Measurements from ENCODE around the gene IL10RA. TPM values are rescaled to one million over a fixed set of nuclear protein-coding genes. Genes with fewer than 3 reads are reported as not detected.
A peak's percentile ranks its signal among the peaks of the same experiment; 100 is the strongest.

IL10RA gene
- total and polyA plus RNA-seq, 9 of the 15 experiments (the other 6 are each of a cell fraction or from before 2014, with no cell fraction given): 0.17 to 17.3 (median 2.9) TPM

GRCh38 chr11:117953024-117953671 lies 33.0 kb upstream of the IL10RA start:
- 36% methylated on average over 3 of the region's 3 CpGs for WGBS (ENCODE audit: insufficient coverage, low coverage, missing lambda C conversion rate)
- CTCF ChIA-PET (ENCODE audit: low intra/inter-chr PET ratio): interaction anchor here (3.5 kb wide), 1 partner anchor 100 kb away, joined by 16 read pairs; no protein-coding TSS in a partner anchor
- no peaks in the 10 kb centered on the region for H4K20me1 ChIP-seq (replicated peaks; ENCODE audit: control insufficient read depth, insufficient read depth, low read length)
- H3K4me1 ChIP-seq (replicated peaks in 1 of 2; ENCODE audit: control insufficient read depth in 2 of 2, insufficient read depth in 2 of 2, low read length in 2 of 2): peaks cover 29 to 43% of the 10 kb centered on the region in 2 experiments
- no peak for FAIRE-seq
- peak overlapping the region; percentile 74 for H2AFZ ChIP-seq (ENCODE audit: low read depth, low read length)
- POLR2A ChIA-PET: interaction anchor here (1.0 to 1.1 kb wide), 2 partner anchors 19 to 45 kb away, joined by 4 read pairs; no protein-coding TSS in a partner anchor
- peak overlapping the region in 1 of 2 experiments; percentile 16; a peak in 1 of 4 replicates for H3K9ac ChIP-seq (ENCODE audit: insufficient read depth in 1 of 2, low read depth in 2 of 2, low read length in 2 of 2)
- peak; percentile 79 for ATAC-seq
- peaks cover 3% of the 10 kb centered on the region for H3K9me1 ChIP-seq (ENCODE audit: control insufficient read depth, insufficient read depth, low read length)
- no peaks in the 10 kb centered on the region for H3K36me3 ChIP-seq (ENCODE audit: control insufficient read depth, insufficient read depth, low read length)
- no peaks in the 10 kb centered on the region for H3K79me2 ChIP-seq (ENCODE audit: control insufficient read depth, insufficient read depth, low read length)
- H3K4me3 ChIP-seq: no peak overlapping the region
- in situ Hi-C loops (cut with MboI) (no loop called here), intact Hi-C loops (cut with micrococcal nuclease) (loop anchor here (5.0 kb wide), 1 partner anchor 34 kb away; the partner anchor contains the start of gene IL10RA)
- no peaks in the 10 kb centered on the region for H3K9me3 ChIP-seq (replicated peaks; ENCODE audit: control insufficient read depth, insufficient read depth, low read depth, low read length)
- H3K27me3 ChIP-seq (ENCODE audit: control insufficient read depth in 2 of 2, insufficient read depth in 2 of 2, low read length in 2 of 2): no peaks in the 10 kb centered on the region
- H3K4me2 ChIP-seq (ENCODE audit: insufficient read depth, low read length): peak overlapping the region; percentile 26
- peak in 3 of 4 experiments; percentile 36 to 65 (median 65) for DNase-seq (ENCODE audit: extremely low read depth in 1 of 4, low spot score in 3 of 4)
- no TSS peak for BruUV-seq (replicated peaks)
- H3K27ac ChIP-seq (ENCODE audit: extremely low read depth, low read depth, low read length): peak overlapping the region; percentile 53; the same call in 2 of the 3 replicates
- no peak for TF ChIP-seq ADNP (tag; IDR thresholded peaks at IDR 0.05)
- 0 out of 2 replicates have a peak, but pooled peaks have one; percentile 17 for TF ChIP-seq LEF1 (IDR thresholded peaks at IDR 0.05)
- TF ChIP-seq ZNF696 (CRISPR knock-in tag; conservative IDR thresholded peaks at IDR 0.05): no peak
- no peak for TF ChIP-seq NCOA6 (IDR thresholded peaks at IDR 0.05)
- no peak for TF ChIP-seq CBX1 (IDR thresholded peaks at IDR 0.05; ENCODE audit: low read depth)
- no peak for TF ChIP-seq ZNF518B (CRISPR knock-in tag; IDR thresholded peaks at IDR 0.05)
- no peak for TF ChIP-seq MBD1 (CRISPR knock-in tag; IDR thresholded peaks at IDR 0.05)
- TF ChIP-seq ZNF707 (CRISPR knock-in tag; conservative IDR thresholded peaks at IDR 0.05): no peak
- TF ChIP-seq ZNF507 (tag; conservative IDR thresholded peaks at IDR 0.05): no peak
- TF ChIP-seq, protein P1, sequence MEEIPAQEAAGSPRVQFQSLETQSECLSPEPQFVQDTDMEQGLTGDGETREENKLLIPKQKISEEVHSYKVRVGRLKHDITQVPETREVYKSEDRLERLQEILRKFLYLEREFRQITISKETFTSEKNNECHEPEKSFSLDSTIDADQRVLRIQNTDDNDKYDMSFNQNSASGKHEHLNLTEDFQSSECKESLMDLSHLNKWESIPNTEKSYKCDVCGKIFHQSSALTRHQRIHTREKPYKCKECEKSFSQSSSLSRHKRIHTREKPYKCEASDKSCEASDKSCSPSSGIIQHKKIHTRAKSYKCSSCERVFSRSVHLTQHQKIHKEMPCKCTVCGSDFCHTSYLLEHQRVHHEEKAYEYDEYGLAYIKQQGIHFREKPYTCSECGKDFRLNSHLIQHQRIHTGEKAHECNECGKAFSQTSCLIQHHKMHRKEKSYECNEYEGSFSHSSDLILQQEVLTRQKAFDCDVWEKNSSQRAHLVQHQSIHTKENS (CRISPR knock-in tag; IDR thresholded peaks at IDR 0.05): no peak
- TF ChIP-seq ZNF324 (CRISPR knock-in tag; IDR thresholded peaks at IDR 0.05): no peak
- 0 out of 2 replicates have a peak, but pooled peaks have one; percentile 22 for TF ChIP-seq ZNF384 (IDR thresholded peaks at IDR 0.05; ENCODE audit: low read depth, low read length)
- no peak for TF ChIP-seq GATAD2B (IDR thresholded peaks at IDR 0.05; ENCODE audit: borderline replicate concordance)
- TF ChIP-seq SMARCA4 (IDR thresholded peaks at IDR 0.05): 0 out of 2 replicates have a peak, but pooled peaks have one; percentile 31
- no peak for TF ChIP-seq NR2C2 (CRISPR knock-in tag; IDR thresholded peaks at IDR 0.05)
- TF ChIP-seq NR2C2 (tag; IDR thresholded peaks at IDR 0.05): peak; percentile 19; the same call in 1 of the 2 replicates
